SH-SY5Y (cell line): ENCODE results near the gene ANXA3.

Experiments
- GATA2 ChIP-seq: IDR thresholded peaks from 2 replicates; pipeline ENCODE4 v1.6.1; 2011; ENCODE audit warnings: mild to moderate bottlenecking, low read depth, low read length
- GATA3 ChIP-seq: IDR thresholded peaks from 2 replicates; pipeline ENCODE4 v1.6.1; 2011; ENCODE audit warnings: low read depth, mild to moderate bottlenecking, low read length, moderate library complexity

DNA sequence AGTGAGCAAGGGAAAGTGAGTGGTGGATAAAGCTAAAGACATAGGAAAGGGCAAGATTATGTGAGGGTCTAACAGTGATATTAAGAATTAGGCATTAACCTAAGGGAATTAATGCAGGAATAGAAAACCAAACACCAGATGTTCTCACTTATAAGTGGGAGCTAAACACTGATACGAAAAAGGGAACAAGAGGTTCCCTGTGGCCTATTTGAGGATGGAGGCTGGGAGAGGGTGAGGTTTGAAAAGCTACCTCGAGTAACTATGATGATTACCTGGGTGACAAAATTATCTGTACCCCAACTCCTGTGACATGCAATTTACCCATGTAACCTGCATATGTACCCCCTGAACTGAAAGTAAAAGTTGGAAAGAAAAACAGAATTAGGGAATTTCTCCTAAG, 79.0 kb downstream of the ANXA3 start:
- TF ChIP-seq GATA2: no peak
- no peak for TF ChIP-seq GATA3
